H1 (cell line): ENCODE measurements around the gene NOB1. TPM values are rescaled to one million over a fixed set of nuclear protein-coding genes. Genes with fewer than 3 reads are reported as not detected.

Source experiments
- EP300 ChIP-seq, 2 experiments: IDR thresholded peaks; 1 replicate in 1 of 2; 2 replicates in 1 of 2; pipeline ENCODE4 v1.6.1; 2011 to 2012; ENCODE audit warnings: low read depth in 2 of 2, low read length in 2 of 2, mild to moderate bottlenecking in 2 of 2, borderline replicate concordance in 1 of 2, inconsistent platforms in 1 of 2, moderate library complexity in 1 of 2
- EZH2 ChIP-seq: fragments of 200-600 bp; sonication (generic); IDR thresholded peaks from 2 replicates; pipeline ENCODE4 v1.7.1; 2012; ENCODE audit warnings: low read depth, mild to moderate bottlenecking, moderate library complexity, low read length, inconsistent platforms; ENCODE audit not compliant: severe bottlenecking
- JUND ChIP-seq: IDR thresholded peaks from 2 replicates; pipeline ENCODE4 v1.6.1; 2011; ENCODE audit warnings: mild to moderate bottlenecking, improper control_type of control experiment, low read length
- RAD21 ChIP-seq, 2 experiments: IDR thresholded peaks in 1 of 2; conservative IDR thresholded peaks in 1 of 2; 2 replicates each; pipeline ENCODE4 v1.6.1; 2011; ENCODE audit warnings: low read depth in 2 of 2, low read length in 2 of 2, improper control_type of control experiment in 1 of 2, inconsistent platforms in 1 of 2, mild to moderate bottlenecking in 1 of 2, moderate library complexity in 1 of 2
- polyA plus RNA-seq, 7 experiments: library from polyadenylated mRNA; depleted of rRNA in 3 of 7; stranded (reverse) in 5 of 7; unstranded in 2 of 7; fragments of >200 nt in 5 of 7; fragments of 200-250 nt in 2 of 7; gene quantifications; 1 replicate in 5 of 7; 2 replicates in 1 of 7; 4 replicates in 1 of 7; pipeline versions ENCODE4 v1.2.1 to v1.2.3, GENCODE V29; 2011 to 2013; ENCODE audit warnings: missing spikeins in 2 of 7, mixed read lengths in 2 of 7
- total RNA-seq: library from RNA; stranded (reverse); fragmentation: NEBNext Ultra II Directional; extraction: Animal tissue kit (Norgen Biotek cat#: 25700); gene quantifications from 2 replicates; pipeline ENCODE4 v1.2.1, GENCODE V29; 2021

Gene NOB1
- total and polyA plus RNA-seq, 2 of the 8 experiments (the other 6 are each of a cell fraction or from before 2014, with no cell fraction given): 88.2 to 108 TPM

GRCh38 chr16:69773260-69773947 lies 18.7 kb upstream of the NOB1 start (continued):
- no peak for TF ChIP-seq EP300 (IDR thresholded peaks at IDR 0.05; ENCODE audit: borderline replicate concordance in 1 of 2, low read depth in 2 of 2, low read length in 2 of 2)
- no peak for TF ChIP-seq EZH2
- TF ChIP-seq JUND: no peak
- no peak for TF ChIP-seq RAD21 (IDR thresholded peaks at IDR 0.05 in 1 of 2, conservative IDR thresholded peaks at IDR 0.05 in 1 of 2; ENCODE audit: low read depth in 2 of 2, low read length in 2 of 2)
